C4-2B (cell line): ENCODE data around the gene WNK3.

Experiments used
- CTCF ChIP-seq: fragments of 450-650 bp; conservative IDR thresholded peaks from 2 replicates; pipeline ENCODE4 v1.5.1; 2017; ENCODE audit warnings: mild to moderate bottlenecking
- ZFX ChIP-seq: fragments of 450-650 bp; IDR thresholded peaks from 2 replicates; pipeline ENCODE4 v1.6.1; 2017

- TF ChIP-seq CTCF (no peak), ZFX (no peak)
These were observed at the start of gene WNK3 for GRCh38 chrX:54357414-54358377.
